ENCODE data around the gene RSPH1. TPM values are rescaled to one million over a fixed set of nuclear protein-coding genes. Genes with fewer than 3 reads are reported as not detected.

The RSPH1 gene
- total and polyA plus RNA-seq, 2 of the 8 experiments (the other 6 are each of a cell fraction or from before 2014, with no cell fraction given): 0.24 TPM; not detected in 1

- no peak for TF ChIP-seq ATF2 (IDR thresholded peaks at IDR 0.05; ENCODE audit: low read length)
- TF ChIP-seq POLR2AphosphoS5 (IDR thresholded peaks at IDR 0.05; ENCODE audit: low read depth, low read length): no peak
- TF ChIP-seq SIN3A (conservative IDR thresholded peaks at IDR 0.05 in 1 of 2, IDR thresholded peaks at IDR 0.05 in 1 of 2; ENCODE audit: low read depth in 1 of 2, low read length in 2 of 2): no peak
- TF ChIP-seq SP1 (IDR thresholded peaks at IDR 0.05; ENCODE audit: low read depth, low read length): no peak
- TF ChIP-seq NANOG (IDR thresholded peaks at IDR 0.05; ENCODE audit: insufficient read depth, low read depth, low read length, poor library complexity, severe bottlenecking): no peak
- no peak for TF ChIP-seq CTBP2 (IDR thresholded peaks at IDR 0.05; ENCODE audit: borderline replicate concordance, insufficient read depth, insufficient read length, low read length)
- TF ChIP-seq TBP (IDR thresholded peaks at IDR 0.05; ENCODE audit: low read depth, low read length): no peak
- no peak for TF ChIP-seq KDM1A (IDR thresholded peaks at IDR 0.05; ENCODE audit: borderline replicate concordance, low read length)
Measured at GRCh38 chr21:42512346-42513034, 16.5 kb upstream of the RSPH1 start (continued).

Data from H1 (cell line).